GM12892 (cell line): ENCODE results near the gene COPZ1.

ENCODE experiments used
- POLR2A ChIP-seq: IDR thresholded peaks from 2 replicates; pipeline ENCODE4 v1.6.1; 2011; ENCODE audit warnings: low read depth, low read length, control low read depth
- POLR2AphosphoS5 ChIP-seq: IDR thresholded peaks from 2 replicates; pipeline ENCODE4 v1.6.1; 2011; ENCODE audit warnings: low read depth, low read length, control low read depth
- TAF1 ChIP-seq: IDR thresholded peaks from 2 replicates; pipeline ENCODE4 v1.6.1; 2011; ENCODE audit warnings: low read depth, mild to moderate bottlenecking, control low read depth, low read length, borderline replicate concordance

- no peak for TF ChIP-seq POLR2A
- TF ChIP-seq POLR2AphosphoS5, result no peak
- no peak for TF ChIP-seq TAF1
Measured at GRCh38 chr12:54276368-54276767, 48.6 kb upstream of the COPZ1 start.
